H54 (cell line): Measurements from ENCODE around the gene IDUA.
A peak's percentile ranks its signal among the peaks of the same experiment; 100 is the strongest.

ENCODE experiments used
- DNase-seq: peaks from one replicate; pipeline ENCODE4 v3.0.0; 2011; ENCODE audit warnings: low spot score, mixed read lengths; ENCODE audit not compliant: insufficient read length
- FAIRE-seq: peaks from 3 replicates; lab custom pipeline; 2011; peaks lifted over from hg19 to GRCh38; lab: Jason Lieb, UNC
- POLR2A ChIP-seq: IDR thresholded peaks from 2 replicates; pipeline ENCODE4 v1.6.1; 2011; ENCODE audit warnings: low read depth, mild to moderate bottlenecking, low read length

IDUA gene

GRCh38 chr4:1031956-1032795, 45.3 kb downstream of the IDUA start:
- DNase-seq, result no peak

GRCh38 chr4:1032861-1033260, 46.0 kb downstream of the IDUA start:
- FAIRE-seq (no peak), DNase-seq (no peak)
- TF ChIP-seq POLR2A, result no peak

More at GRCh38 chr4:1031956-1032795, 45.3 kb downstream of the IDUA start:
- TF ChIP-seq POLR2A, result no peak
- no peak for FAIRE-seq

GRCh38 chr4:1033840-1034551, 47.2 kb downstream of the IDUA start:
- DNase-seq (peak; percentile 57), FAIRE-seq (no peak)
- TF ChIP-seq POLR2A, result no peak; the same call in 1 of the 2 replicates

- DNase-seq, result no peak
- TF ChIP-seq POLR2A, result no peak
- no peak for FAIRE-seq
Measured at GRCh38 chr4:1035510-1035909, 48.7 kb downstream of the IDUA start.

GRCh38 chr4:1036095-1036494, 49.3 kb downstream of the IDUA start:
- no peak for FAIRE-seq
- DNase-seq, result no peak
- no peak for TF ChIP-seq POLR2A

- no peak for TF ChIP-seq POLR2A
- no peak for DNase-seq
- no peak for FAIRE-seq
Measured at GRCh38 chr4:1036976-1037810, 50.3 kb downstream of the IDUA start.

GRCh38 chr4:1038948-1039492, 52.2 kb downstream of the IDUA start:
- FAIRE-seq (no peak), DNase-seq (no peak)
- no peak for TF ChIP-seq POLR2A

- TF ChIP-seq POLR2A, result no peak
- FAIRE-seq (no peak), DNase-seq (no peak)
Measured at GRCh38 chr4:1039493-1040343, 52.9 kb downstream of the IDUA start.

- no peak for DNase-seq
Measured at GRCh38 chr4:1040344-1041146, 53.7 kb downstream of the IDUA start.

GRCh38 chr4:1041147-1041935, 54.5 kb downstream of the IDUA start:
- no peak; the same call in 1 of the 2 replicates for TF ChIP-seq POLR2A
- FAIRE-seq, result no peak
- DNase-seq, result no peak

More at GRCh38 chr4:1040344-1041146, 53.7 kb downstream of the IDUA start:
- no peak for FAIRE-seq
- TF ChIP-seq POLR2A, result no peak

- no peak for FAIRE-seq
- DNase-seq, result no peak
- TF ChIP-seq POLR2A, result no peak
Measured at GRCh38 chr4:1041936-1042330, 55.1 kb downstream of the IDUA start.
